ENCODE data around the gene MCHR2. TPM values are rescaled to one million over a fixed set of nuclear protein-coding genes. Genes with fewer than 3 reads are reported as not detected.

MCHR2 gene
- polyA plus RNA-seq, 1 donor (not counting 4 experiments of a cell fraction or from before 2014, with no cell fraction given), result not detected

DNA sequence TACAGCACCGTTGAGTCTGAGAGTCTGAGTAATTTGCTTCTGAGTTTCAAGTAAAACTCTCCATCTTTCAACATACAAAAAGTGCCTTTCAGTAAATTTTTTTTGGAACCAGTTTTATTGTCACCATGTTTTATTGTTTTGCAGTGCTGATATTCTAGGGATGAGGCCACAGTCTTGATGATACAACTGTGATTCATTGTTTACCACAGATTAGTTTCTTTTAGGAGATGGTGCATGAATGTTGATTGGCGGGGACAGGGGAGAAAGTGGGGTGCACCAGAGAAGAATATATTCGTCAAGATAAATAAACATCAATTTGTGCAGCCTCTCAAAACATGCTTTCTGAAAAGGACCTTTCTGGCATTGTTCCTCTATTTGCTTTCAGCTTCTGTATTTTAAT is 109.0 kb downstream of the MCHR2 start:
- TF ChIP-seq EZH2 (IDR thresholded peaks at IDR 0.05; ENCODE audit: low read length), result no peak
- no peaks in the 10 kb centered on the region for H3K4me1 ChIP-seq (ENCODE audit: control insufficient read depth, extremely low read depth, insufficient read depth, low read length)
- no peak overlapping the region for H3K27ac ChIP-seq (ENCODE audit: control insufficient read depth, insufficient read depth, low read length)
- dilution Hi-C loops (cut with MboI; ENCODE audit: extremely low pct_ligation_motif_present, low sequenced_read_pairs), result no loop called here
- DNase-seq (ENCODE audit: low read depth, low spot score), result no peak
- no peaks in the 10 kb centered on the region for H3K36me3 ChIP-seq (ENCODE audit: control insufficient read depth in 2 of 2, extremely low read depth in 1 of 2, insufficient read depth in 2 of 2, low read length in 2 of 2)
- no peak overlapping the region for H3K4me2 ChIP-seq (ENCODE audit: control insufficient read depth, extremely low read depth, insufficient read depth, low read depth, low read length)
- H2AFZ ChIP-seq (ENCODE audit: control insufficient read depth, low read length), result no peak overlapping the region
- no peaks in the 10 kb centered on the region for H4K20me1 ChIP-seq (ENCODE audit: control insufficient read depth, extremely low read depth, insufficient read depth, low read length)
- no peaks in the 10 kb centered on the region for H3K9me3 ChIP-seq (ENCODE audit: control insufficient read depth, low read depth, low read length)
- H3K27me3 ChIP-seq (ENCODE audit: control insufficient read depth, extremely low read depth, insufficient read depth, low read length), result peaks cover 3% of the 10 kb centered on the region
- no peak overlapping the region for H3K9ac ChIP-seq (ENCODE audit: control insufficient read depth, extremely low read depth, insufficient read depth, low read length)
- no peaks in the 10 kb centered on the region for H3K79me2 ChIP-seq (ENCODE audit: control insufficient read depth, insufficient read depth, low read length)
- H3K4me3 ChIP-seq (ENCODE audit: control insufficient read depth in 2 of 3, extremely low read depth in 1 of 3, insufficient read depth in 2 of 3, low read depth in 1 of 3, low read length in 3 of 3), result no peak overlapping the region
- H3K9me1 ChIP-seq (ENCODE audit: control insufficient read depth, extremely low read depth, insufficient read depth, low read length), result no peaks in the 10 kb centered on the region
- FAIRE-seq, result no peak

DNA sequence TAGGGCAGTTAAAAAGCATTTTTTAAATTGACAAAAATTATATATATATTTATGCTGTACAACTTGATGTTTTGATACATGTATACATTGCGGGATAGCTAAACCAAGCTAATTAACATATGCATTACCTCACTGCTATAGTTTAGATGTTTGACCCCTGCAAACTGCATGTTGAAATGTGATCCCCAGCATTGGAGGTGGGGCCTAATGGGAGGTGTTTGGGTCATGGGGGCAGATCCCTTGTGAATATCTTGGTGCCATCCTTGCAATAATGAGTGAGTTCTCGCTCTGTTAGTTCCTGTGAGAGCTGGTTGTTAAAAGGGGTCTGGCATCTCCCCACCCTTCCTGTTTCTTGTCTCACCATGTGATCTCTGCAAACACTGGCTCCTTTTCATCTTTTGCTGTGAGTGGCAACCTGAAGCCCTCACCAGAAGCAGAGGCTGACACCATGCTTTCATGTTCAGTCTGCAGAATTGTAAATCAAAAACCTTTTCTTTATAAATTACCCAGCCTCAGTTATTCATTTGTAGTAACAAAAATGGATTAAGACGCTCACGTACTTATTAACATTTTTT is 111.8 kb downstream of the MCHR2 start:
- Histone ChIP-seq H3K79me2 (ENCODE audit: control insufficient read depth, insufficient read depth, low read length) (no peaks in the 10 kb centered on the region), H2AFZ (ENCODE audit: control insufficient read depth, low read length) (no peak overlapping the region), H3K9me3 (ENCODE audit: control insufficient read depth, low read depth, low read length) (no peaks in the 10 kb centered on the region), H3K4me1 (ENCODE audit: control insufficient read depth, extremely low read depth, insufficient read depth, low read length) (no peaks in the 10 kb centered on the region), H3K9ac (ENCODE audit: control insufficient read depth, extremely low read depth, insufficient read depth, low read length) (no peak overlapping the region), H3K9me1 (ENCODE audit: control insufficient read depth, extremely low read depth, insufficient read depth, low read length) (no peaks in the 10 kb centered on the region), H3K36me3 (ENCODE audit: control insufficient read depth in 2 of 2, extremely low read depth in 1 of 2, insufficient read depth in 2 of 2, low read length in 2 of 2) (no peaks in the 10 kb centered on the region), H3K27ac (ENCODE audit: control insufficient read depth, insufficient read depth, low read length) (no peak overlapping the region), H3K4me2 (ENCODE audit: control insufficient read depth, extremely low read depth, insufficient read depth, low read depth, low read length) (no peak overlapping the region), H3K27me3 (ENCODE audit: control insufficient read depth, extremely low read depth, insufficient read depth, low read length) (peaks cover 3% of the 10 kb centered on the region), H3K4me3 (ENCODE audit: control insufficient read depth in 2 of 3, extremely low read depth in 1 of 3, insufficient read depth in 2 of 3, low read depth in 1 of 3, low read length in 3 of 3) (no peak overlapping the region), H4K20me1 (ENCODE audit: control insufficient read depth, extremely low read depth, insufficient read depth, low read length) (no peaks in the 10 kb centered on the region)
- TF ChIP-seq CTCF (optimal IDR thresholded peaks at IDR 0.05 in 1 of 3, IDR thresholded peaks at IDR 0.05 in 1 of 3, conservative IDR thresholded peaks at IDR 0.05 in 1 of 3; ENCODE audit: extremely low read depth in 1 of 3, insufficient read depth in 2 of 3, low read length in 3 of 3), result no peak
- no peak for TF ChIP-seq EZH2 (IDR thresholded peaks at IDR 0.05; ENCODE audit: low read length)
- DNase-seq (ENCODE audit: low read depth, low spot score), result no peak
- dilution Hi-C loops (cut with MboI; ENCODE audit: extremely low pct_ligation_motif_present, low sequenced_read_pairs), result no loop called here
- no peak for FAIRE-seq

DNA sequence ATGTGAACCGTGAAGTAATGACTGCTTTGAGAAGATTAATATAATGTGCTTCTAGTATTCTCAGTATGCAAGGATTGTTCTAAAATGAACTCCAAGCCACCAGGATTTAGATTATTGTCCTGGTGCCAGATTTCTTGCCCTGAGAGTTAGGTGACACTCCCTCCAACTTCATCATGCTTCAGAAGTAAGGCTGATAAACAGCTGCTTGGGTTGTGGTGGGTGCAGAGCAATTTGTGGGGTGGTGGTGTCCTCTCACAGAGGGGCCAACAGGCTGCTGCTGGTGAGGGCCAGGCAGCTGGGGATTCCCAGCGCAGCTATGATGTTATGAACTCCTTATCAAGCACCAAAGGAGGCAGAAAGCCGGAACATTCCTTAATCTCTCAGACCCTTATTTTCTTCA is 114.6 kb downstream of the MCHR2 start:
- Histone ChIP-seq H3K36me3 (ENCODE audit: control insufficient read depth in 2 of 2, extremely low read depth in 1 of 2, insufficient read depth in 2 of 2, low read length in 2 of 2) (no peaks in the 10 kb centered on the region), H2AFZ (ENCODE audit: control insufficient read depth, low read length) (no peak overlapping the region), H3K4me1 (ENCODE audit: control insufficient read depth, extremely low read depth, insufficient read depth, low read length) (no peaks in the 10 kb centered on the region), H3K27me3 (ENCODE audit: control insufficient read depth, extremely low read depth, insufficient read depth, low read length) (peaks cover 3% of the 10 kb centered on the region), H4K20me1 (ENCODE audit: control insufficient read depth, extremely low read depth, insufficient read depth, low read length) (no peaks in the 10 kb centered on the region), H3K9ac (ENCODE audit: control insufficient read depth, extremely low read depth, insufficient read depth, low read length) (no peak overlapping the region), H3K4me2 (ENCODE audit: control insufficient read depth, extremely low read depth, insufficient read depth, low read depth, low read length) (no peak overlapping the region), H3K4me3 (ENCODE audit: control insufficient read depth in 2 of 3, extremely low read depth in 1 of 3, insufficient read depth in 2 of 3, low read depth in 1 of 3, low read length in 3 of 3) (no peak overlapping the region), H3K9me1 (ENCODE audit: control insufficient read depth, extremely low read depth, insufficient read depth, low read length) (no peaks in the 10 kb centered on the region), H3K9me3 (ENCODE audit: control insufficient read depth, low read depth, low read length) (no peaks in the 10 kb centered on the region), H3K79me2 (ENCODE audit: control insufficient read depth, insufficient read depth, low read length) (no peaks in the 10 kb centered on the region), H3K27ac (ENCODE audit: control insufficient read depth, insufficient read depth, low read length) (no peak overlapping the region)
- DNase-seq (ENCODE audit: low read depth, low spot score) (no peak), FAIRE-seq (no peak)
- no peak for TF ChIP-seq CTCF (optimal IDR thresholded peaks at IDR 0.05 in 1 of 3, IDR thresholded peaks at IDR 0.05 in 1 of 3, conservative IDR thresholded peaks at IDR 0.05 in 1 of 3; ENCODE audit: extremely low read depth in 1 of 3, insufficient read depth in 2 of 3, low read length in 3 of 3)
- TF ChIP-seq EZH2 (IDR thresholded peaks at IDR 0.05; ENCODE audit: low read length), result no peak
- dilution Hi-C loops (cut with MboI; ENCODE audit: extremely low pct_ligation_motif_present, low sequenced_read_pairs), result no loop called here

Measured in keratinocyte (primary cell).